B cell (primary cell): ENCODE results near the gene TENM4.

ENCODE experiments used
- EZH2 ChIP-seq: IDR thresholded peaks from 2 replicates; pipeline ENCODE4 v1.6.1; 2012; ENCODE audit warnings: borderline replicate concordance, low read depth, mild to moderate bottlenecking, moderate library complexity, low read length; ENCODE audit not compliant: insufficient read depth, poor library complexity, severe bottlenecking
- TF ChIP-seq, protein P1 (sequence below): fragments of 200-600 bp; IDR thresholded peaks from one replicate; pipeline ENCODE4 v1.8.0; 2022; ENCODE audit warnings: antibody characterized with exemption, mild to moderate bottlenecking

DNA sequence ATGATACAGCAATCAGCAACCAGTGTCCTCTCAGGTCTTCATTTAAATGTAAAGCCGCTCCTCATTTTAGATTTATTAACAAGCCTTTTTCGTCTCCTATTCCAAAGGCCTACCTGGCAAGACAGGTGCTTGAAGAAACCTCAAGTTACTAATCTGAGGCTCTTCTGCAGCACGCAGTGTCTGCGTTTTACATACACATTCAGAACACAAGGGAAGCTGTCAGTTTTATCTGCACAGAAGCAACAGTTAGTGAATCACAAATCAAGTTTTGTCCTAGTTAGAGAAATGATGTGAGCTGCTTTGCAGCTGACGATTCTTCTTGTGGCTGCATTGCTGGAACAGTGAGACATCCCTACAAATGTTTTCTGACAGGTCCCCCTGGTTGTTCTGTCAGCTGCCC is 557.3 kb downstream of the TENM4 start:
- no peak for TF ChIP-seq EZH2
- TF ChIP-seq, protein P1, sequence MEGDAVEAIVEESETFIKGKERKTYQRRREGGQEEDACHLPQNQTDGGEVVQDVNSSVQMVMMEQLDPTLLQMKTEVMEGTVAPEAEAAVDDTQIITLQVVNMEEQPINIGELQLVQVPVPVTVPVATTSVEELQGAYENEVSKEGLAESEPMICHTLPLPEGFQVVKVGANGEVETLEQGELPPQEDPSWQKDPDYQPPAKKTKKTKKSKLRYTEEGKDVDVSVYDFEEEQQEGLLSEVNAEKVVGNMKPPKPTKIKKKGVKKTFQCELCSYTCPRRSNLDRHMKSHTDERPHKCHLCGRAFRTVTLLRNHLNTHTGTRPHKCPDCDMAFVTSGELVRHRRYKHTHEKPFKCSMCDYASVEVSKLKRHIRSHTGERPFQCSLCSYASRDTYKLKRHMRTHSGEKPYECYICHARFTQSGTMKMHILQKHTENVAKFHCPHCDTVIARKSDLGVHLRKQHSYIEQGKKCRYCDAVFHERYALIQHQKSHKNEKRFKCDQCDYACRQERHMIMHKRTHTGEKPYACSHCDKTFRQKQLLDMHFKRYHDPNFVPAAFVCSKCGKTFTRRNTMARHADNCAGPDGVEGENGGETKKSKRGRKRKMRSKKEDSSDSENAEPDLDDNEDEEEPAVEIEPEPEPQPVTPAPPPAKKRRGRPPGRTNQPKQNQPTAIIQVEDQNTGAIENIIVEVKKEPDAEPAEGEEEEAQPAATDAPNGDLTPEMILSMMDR = no peak
